ENCODE measurements around the gene RGS7.

Gene RGS7

DNA sequence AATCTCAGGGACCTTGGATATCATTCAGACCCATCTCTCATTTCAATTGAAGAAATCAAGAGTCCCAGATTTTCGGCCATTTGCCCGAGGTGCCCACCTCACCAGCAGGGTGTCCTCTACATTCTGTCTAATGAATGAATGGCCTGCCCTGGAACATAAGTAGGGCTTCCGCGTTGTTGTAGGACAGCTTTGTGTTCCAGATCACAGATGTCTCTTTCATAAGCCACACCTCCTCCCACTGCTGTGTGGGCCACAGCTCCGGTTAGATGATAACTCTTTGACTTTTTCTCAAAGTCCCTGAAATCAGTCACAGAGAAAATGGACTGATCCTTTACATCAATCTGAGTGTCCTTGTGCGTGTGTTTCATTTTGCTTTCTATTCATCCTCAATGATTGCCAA lies 144.4 kb downstream of the RGS7 start:
- TF ChIP-seq, protein P1, sequence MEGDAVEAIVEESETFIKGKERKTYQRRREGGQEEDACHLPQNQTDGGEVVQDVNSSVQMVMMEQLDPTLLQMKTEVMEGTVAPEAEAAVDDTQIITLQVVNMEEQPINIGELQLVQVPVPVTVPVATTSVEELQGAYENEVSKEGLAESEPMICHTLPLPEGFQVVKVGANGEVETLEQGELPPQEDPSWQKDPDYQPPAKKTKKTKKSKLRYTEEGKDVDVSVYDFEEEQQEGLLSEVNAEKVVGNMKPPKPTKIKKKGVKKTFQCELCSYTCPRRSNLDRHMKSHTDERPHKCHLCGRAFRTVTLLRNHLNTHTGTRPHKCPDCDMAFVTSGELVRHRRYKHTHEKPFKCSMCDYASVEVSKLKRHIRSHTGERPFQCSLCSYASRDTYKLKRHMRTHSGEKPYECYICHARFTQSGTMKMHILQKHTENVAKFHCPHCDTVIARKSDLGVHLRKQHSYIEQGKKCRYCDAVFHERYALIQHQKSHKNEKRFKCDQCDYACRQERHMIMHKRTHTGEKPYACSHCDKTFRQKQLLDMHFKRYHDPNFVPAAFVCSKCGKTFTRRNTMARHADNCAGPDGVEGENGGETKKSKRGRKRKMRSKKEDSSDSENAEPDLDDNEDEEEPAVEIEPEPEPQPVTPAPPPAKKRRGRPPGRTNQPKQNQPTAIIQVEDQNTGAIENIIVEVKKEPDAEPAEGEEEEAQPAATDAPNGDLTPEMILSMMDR (IDR thresholded peaks at IDR 0.05; ENCODE audit: low read length, missing control alignments) = no peak
- H3K4me3 ChIP-seq (replicated peaks; ENCODE audit: low read depth, low read length) = no peak overlapping the region
- no peak for DNase-seq (ENCODE audit: low read depth)

DNA sequence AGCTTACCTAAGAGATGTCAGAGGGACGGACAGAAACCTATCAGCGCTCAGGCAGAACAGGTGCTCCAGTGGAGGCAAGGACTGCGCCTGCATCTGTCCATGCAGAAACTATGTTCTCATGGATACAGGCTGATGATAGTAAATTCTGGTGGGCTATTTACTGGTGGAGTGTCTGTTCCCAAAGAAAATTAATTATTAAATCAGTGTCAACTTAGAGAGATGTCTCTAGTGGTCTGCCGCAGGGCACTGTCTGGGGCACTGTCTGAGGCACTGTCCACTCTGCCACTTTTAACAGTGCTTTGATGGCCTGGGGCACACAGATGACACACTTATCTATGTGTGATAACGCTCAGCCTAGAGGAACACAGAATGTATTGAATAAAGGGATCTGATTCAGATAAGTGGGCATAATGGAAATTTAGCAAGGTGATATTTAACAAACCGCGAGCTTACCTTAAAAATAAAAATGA lies 148.1 kb downstream of the RGS7 start:
- TF ChIP-seq, protein P1 (IDR thresholded peaks at IDR 0.05; ENCODE audit: low read length, missing control alignments) = no peak
- H3K4me3 ChIP-seq (replicated peaks; ENCODE audit: low read depth, low read length) = no peak overlapping the region
- no peak for DNase-seq (ENCODE audit: low read depth)

DNA sequence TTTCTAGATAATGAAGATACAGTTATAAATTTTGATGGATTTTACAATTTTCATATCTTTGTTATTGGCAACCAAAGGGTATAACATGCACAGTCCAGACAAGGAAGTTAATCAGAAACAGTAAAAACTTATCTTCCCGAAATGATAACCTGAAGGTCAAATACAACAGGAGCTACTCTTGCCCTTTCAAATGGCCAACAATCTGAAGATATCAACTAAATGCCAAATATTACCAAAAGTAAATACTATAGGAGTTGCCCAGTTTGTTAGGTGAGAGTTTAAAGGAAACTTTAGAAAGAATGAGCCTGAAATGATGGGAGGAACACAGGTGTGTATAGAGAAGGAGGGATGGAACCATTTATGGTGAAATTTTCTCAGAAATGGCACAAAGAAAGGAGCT lies 153.2 kb downstream of the RGS7 start:
- DNase-seq (ENCODE audit: low read depth) = no peak
- TF ChIP-seq, protein P1 (IDR thresholded peaks at IDR 0.05; ENCODE audit: low read length, missing control alignments) = no peak
- H3K4me3 ChIP-seq (replicated peaks; ENCODE audit: low read depth, low read length) = no peak overlapping the region

DNA sequence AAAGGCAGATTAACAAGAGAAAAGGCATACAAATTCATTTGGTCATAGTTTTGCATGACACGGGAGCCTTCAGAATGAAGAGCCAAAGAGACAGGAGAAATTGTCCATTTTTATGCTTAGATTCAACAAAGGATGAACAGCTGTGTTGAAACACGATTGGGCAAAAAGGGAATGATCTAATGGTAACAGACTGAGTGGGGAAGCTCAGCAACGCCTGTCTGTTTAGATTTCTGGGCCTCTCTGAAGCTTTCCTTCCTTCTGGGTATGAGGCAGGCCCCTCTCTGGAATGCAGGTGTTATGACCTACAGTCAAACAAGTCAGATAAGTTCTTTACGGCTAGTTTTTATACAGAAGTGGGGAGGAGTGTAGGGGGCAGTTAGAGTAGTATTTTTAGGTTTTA lies 154.6 kb downstream of the RGS7 start:
- H3K4me3 ChIP-seq (replicated peaks; ENCODE audit: low read depth, low read length) = no peak overlapping the region
- TF ChIP-seq, protein P1 (IDR thresholded peaks at IDR 0.05; ENCODE audit: low read length, missing control alignments) = no peak
- DNase-seq (ENCODE audit: low read depth) = no peak

DNA sequence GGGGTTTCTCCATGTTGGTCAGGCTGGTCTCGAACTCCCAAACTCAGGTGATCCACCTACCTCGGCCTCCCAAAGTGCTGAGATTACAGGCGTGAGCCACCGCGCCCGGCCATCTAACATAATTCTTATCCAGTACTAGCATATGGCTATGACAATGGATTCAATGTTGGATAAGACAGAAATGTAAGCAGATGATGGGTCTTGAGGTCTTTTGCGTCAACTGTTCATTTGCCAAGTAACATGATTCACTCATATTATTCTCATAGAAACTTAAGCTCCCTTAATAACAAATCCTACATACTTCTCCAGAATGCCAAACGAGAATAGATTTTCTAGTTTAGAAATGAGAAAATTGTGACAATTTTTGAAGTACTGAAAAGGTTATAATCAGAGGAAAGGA lies 170.3 kb downstream of the RGS7 start:
- TF ChIP-seq, protein P1 (IDR thresholded peaks at IDR 0.05; ENCODE audit: low read length, missing control alignments) = no peak
- DNase-seq (ENCODE audit: low read depth) = no peak
- H3K4me3 ChIP-seq (replicated peaks; ENCODE audit: low read depth, low read length) = no peak overlapping the region

DNA sequence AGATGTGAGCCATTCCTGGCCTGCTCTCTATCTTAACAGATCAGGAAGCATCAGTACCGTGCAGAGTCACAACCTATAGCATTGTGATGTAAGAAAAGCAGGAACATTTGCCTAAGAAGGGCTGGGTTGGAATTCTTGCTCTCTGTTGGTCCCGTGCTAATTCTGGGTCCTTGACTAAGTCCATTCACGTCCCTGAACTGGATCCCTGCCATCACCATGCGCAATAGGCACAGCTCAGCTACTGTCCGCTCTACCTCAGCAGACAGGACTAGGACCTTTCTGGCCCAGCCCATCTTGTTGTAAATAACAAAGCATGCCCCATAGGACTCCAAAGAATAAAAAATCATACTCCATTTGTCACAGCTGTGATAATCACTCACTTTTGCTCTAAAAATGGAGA lies 175.0 kb downstream of the RGS7 start:
- no peak overlapping the region for H3K4me3 ChIP-seq (replicated peaks; ENCODE audit: low read depth, low read length)
- TF ChIP-seq, protein P1 (IDR thresholded peaks at IDR 0.05; ENCODE audit: low read length, missing control alignments) = no peak
- no peak for DNase-seq (ENCODE audit: low read depth)

DNA sequence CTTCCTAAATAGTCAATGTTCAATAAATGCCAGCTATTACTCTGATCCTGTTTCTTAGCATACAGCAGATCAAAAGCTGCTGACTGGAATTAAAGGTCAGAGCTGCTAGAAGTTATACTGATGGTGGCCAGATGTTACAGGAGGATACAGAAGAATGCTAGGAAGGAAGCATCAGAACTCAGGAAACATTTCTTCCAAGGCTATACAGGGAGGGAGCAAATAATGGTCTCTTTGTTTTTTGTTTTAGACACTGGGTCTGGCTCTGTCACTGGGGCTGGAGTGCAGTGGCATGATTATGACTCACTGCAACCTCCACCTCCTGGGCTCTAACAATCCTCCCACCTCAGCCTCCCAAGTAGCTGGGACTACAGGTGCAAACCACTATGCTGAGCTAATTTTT lies 175.5 kb downstream of the RGS7 start:
- TF ChIP-seq, protein P1 (IDR thresholded peaks at IDR 0.05; ENCODE audit: low read length, missing control alignments) = no peak
- DNase-seq (ENCODE audit: low read depth) = no peak

More for the DNA sequence above, 175.5 kb downstream of the RGS7 start:
- no peak overlapping the region for H3K4me3 ChIP-seq (replicated peaks; ENCODE audit: low read depth, low read length)

All from fibroblast of pulmonary artery (primary cell).